Left renal pelvis (tissue), 4 donors: Measurements from ENCODE around the gene ANKLE1. TPM values are rescaled to one million over a fixed set of nuclear protein-coding genes. Genes with fewer than 3 reads are reported as not detected.
"Not testable (repeated sequence)": the region's sequence is repeated elsewhere in the genome, so short reads cannot be mapped to it uniquely, and the experiment has no call there.

Experiments used
- DNase-seq, 4 donors: peaks; one replicate each; pipeline ENCODE4 v3.0.0-alpha.2; 2013; ENCODE audit warnings: low read depth in 4 of 4, low spot score in 3 of 4
- polyA plus RNA-seq, 4 donors: library from polyadenylated mRNA; unstranded; fragments of 120-200 nt; gene quantifications; one replicate each; pipeline ENCODE4 v1.2.1, GENCODE V29; 2013; ENCODE audit not compliant: insufficient read length in 4 of 4

Gene ANKLE1
- polyA plus RNA-seq, 4 donors, result 0.76 to 1.6 (median 1.2) TPM

- DNase-seq, result no peak
Observed at GRCh38 chr19:17246681-17247425, 34.8 kb upstream of the ANKLE1 start.

GRCh38 chr19:17248011-17248776 is 33.5 kb upstream of the ANKLE1 start:
- no peak for DNase-seq

- DNase-seq, result no peak
Observed at GRCh38 chr19:17249887-17250548, 31.7 kb upstream of the ANKLE1 start.

- no peak for DNase-seq
Observed at GRCh38 chr19:17254636-17255035, 27.1 kb upstream of the ANKLE1 start.

- no peak for DNase-seq
Observed at GRCh38 chr19:17255150-17255621, 26.5 kb upstream of the ANKLE1 start.

- no peak for DNase-seq
Observed at GRCh38 chr19:17256130-17256529, 25.6 kb upstream of the ANKLE1 start.

GRCh38 chr19:17259118-17259780 is 22.5 kb upstream of the ANKLE1 start:
- no peak for DNase-seq

GRCh38 chr19:17259934-17260333 is 21.8 kb upstream of the ANKLE1 start:
- DNase-seq, result no peak

GRCh38 chr19:17260842-17261325 is 20.8 kb upstream of the ANKLE1 start:
- no peak for DNase-seq

GRCh38 chr19:17262557-17262956 is 19.1 kb upstream of the ANKLE1 start:
- DNase-seq, result no peak

GRCh38 chr19:17263712-17264640 is 17.7 kb upstream of the ANKLE1 start:
- DNase-seq, result no peak

- DNase-seq, result no peak
Observed at GRCh38 chr19:17264641-17264979, 17.1 kb upstream of the ANKLE1 start, which contains the start of gene USHBP1. Gene USHBP1 (minus strand): TSS chr19:17264745. CDS start chr19:17264299, 446 bp downstream.

GRCh38 chr19:17266026-17266425 is 15.7 kb upstream of the ANKLE1 start:
- no peak for DNase-seq

- DNase-seq, result no peak
Observed at GRCh38 chr19:17266589-17266974, 15.1 kb upstream of the ANKLE1 start.

GRCh38 chr19:17266975-17267788 is 14.5 kb upstream of the ANKLE1 start, which contains the start of gene BABAM1:
Gene BABAM1 (plus strand): TSS chr19:17267443. CDS start chr19:17268807, 1,364 bp downstream.
- peak; percentile 94 to 99 (median 96) for DNase-seq

- no peak for DNase-seq
Observed at GRCh38 chr19:17268754-17269153, 12.9 kb upstream of the ANKLE1 start.

- DNase-seq, result not testable (repeated sequence)
Observed at GRCh38 chr19:17274892-17275291, 6.8 kb upstream of the ANKLE1 start.

GRCh38 chr19:17275441-17276175 is 6.1 kb upstream of the ANKLE1 start:
- no peak for DNase-seq
